Esophagus squamous epithelium (tissue), 5 donors: ENCODE measurements around the gene CRABP2. TPM values are rescaled to one million over a fixed set of nuclear protein-coding genes. Genes with fewer than 3 reads are reported as not detected.

Source experiments
- DNase-seq: peaks from one replicate; lab custom pipeline; 2025; lab: John Stamatoyannopoulos, UW
- H3K27ac ChIP-seq, 4 donors: fragments of 200-600 bp; sonication (generic); one replicate each; pipeline ENCODE4 v1.5.1; 2016 to 2019; ENCODE audit warnings: mild to moderate bottlenecking in 1 of 4
- H3K27me3 ChIP-seq, 4 donors: fragments of 200-600 bp; sonication (generic); 1 replicate in 3 of 4; 2 replicates in 1 of 4; pipeline versions ENCODE4 v1.5.1 to v1.6.0; 2017 to 2021; ENCODE audit warnings: antibody characterized with exemption in 1 of 4
- H3K36me3 ChIP-seq, 3 donors: fragments of 200-600 bp; sonication (generic); one replicate each; pipeline ENCODE4 v1.5.1; 2016 to 2019
- H3K4me1 ChIP-seq, 3 donors: fragments of 200-600 bp; sonication (generic); one replicate each; pipeline ENCODE4 v1.5.1; 2017 to 2019
- H3K4me3 ChIP-seq, 4 donors: fragments of 200-600 bp; sonication (generic); 1 replicate in 3 of 4; 2 replicates in 1 of 4; pipeline ENCODE4 v1.5.1; 2016 to 2019; ENCODE audit warnings: mild to moderate bottlenecking in 2 of 4, moderate library complexity in 1 of 4
- H3K9me3 ChIP-seq, 3 donors: fragments of 200-600 bp; sonication (generic); one replicate each; pipeline ENCODE4 v1.5.1; 2016 to 2019
- CTCF ChIP-seq, 6 experiments: fragments of 450-650 bp in 4 of 6; fragments of 200-600 bp in 2 of 6; sonication (generic) in 2 of 6; IDR thresholded peaks; one replicate each; pipeline ENCODE4 v1.5.1; 2016 to 2019; ENCODE audit warnings: antibody characterized with exemption in 6 of 6, mild to moderate bottlenecking in 4 of 6, moderate library complexity in 4 of 6
- POLR2A ChIP-seq, 4 donors: fragments of 450-650 bp; IDR thresholded peaks; one replicate each; pipeline ENCODE4 v1.6.1; 2017; ENCODE audit warnings: antibody characterized with exemption in 4 of 4, mild to moderate bottlenecking in 4 of 4, moderate library complexity in 3 of 4
- WGBS, 2 donors: methylation state at CpG; one replicate each; pipeline ENCODE4 v1.1.5; 2018; 5-methylcytosine and 5-hydroxymethylcytosine counted together
- intact Hi-C: fragments of 100-400 bp; cut with DNase I; formaldehyde crosslinking; loops from one replicate; pipeline ENCODE4 v1.15.0; 2022
- total RNA-seq, 4 donors: library from RNA; depleted of rRNA; stranded (reverse); fragments of >200 nt; gene quantifications; one replicate each; pipeline ENCODE4 v1.1.0, GENCODE V29; 2016
- donor health status: DM: yes; HTN: yes; CAD: no.

Gene CRABP2
- total RNA-seq, 4 donors from 2014 or later = 149 to 916 (median 441) TPM

GRCh38 chr1:156658945-156659574, 46.3 kb downstream of the CRABP2 start:
- WGBS, 2 donors = 40 to 59% methylated on average over 2 to 4 of the region's 10 CpGs
- no peaks in the 10 kb centered on the region for H3K9me3 ChIP-seq
- no peak overlapping the region for H3K4me3 ChIP-seq
- peak overlapping the region in 3 of 4 donors; percentile 75 to 92 (median 86) for H3K27ac ChIP-seq
- H3K4me1 ChIP-seq = peaks cover 43 to 73% (median 58%) of the 10 kb centered on the region in 3 donors
- TF ChIP-seq POLR2A (IDR thresholded peaks at IDR 0.05) = no peak
- TF ChIP-seq CTCF (IDR thresholded peaks at IDR 0.05) = no peak
- intact Hi-C loops = no loop called here
- peaks cover 0 to 40% (median 0%) of the 10 kb centered on the region in 4 donors for H3K27me3 ChIP-seq
- H3K36me3 ChIP-seq = no peaks in the 10 kb centered on the region
- no peak for DNase-seq

GRCh38 chr1:156658496-156658895, 46.9 kb downstream of the CRABP2 start:
- 97 to 100% methylated on average over 4 of the region's 14 CpGs for WGBS, 2 donors
- no peak overlapping the region for H3K27ac ChIP-seq
- no peaks in the 10 kb centered on the region for H3K9me3 ChIP-seq
- intact Hi-C loops = no loop called here
- peaks cover 0 to 46% (median 0%) of the 10 kb centered on the region in 4 donors for H3K27me3 ChIP-seq
- no peak for DNase-seq
- H3K36me3 ChIP-seq = no peaks in the 10 kb centered on the region
- TF ChIP-seq POLR2A (IDR thresholded peaks at IDR 0.05) = no peak
- TF ChIP-seq CTCF (IDR thresholded peaks at IDR 0.05) = no peak
- no peak overlapping the region for H3K4me3 ChIP-seq
- peaks cover 43 to 67% (median 56%) of the 10 kb centered on the region in 3 donors for H3K4me1 ChIP-seq

GRCh38 chr1:156657741-156658319, 47.6 kb downstream of the CRABP2 start:
- Histone ChIP-seq H3K4me1 (peaks cover 43 to 61% (median 50%) of the 10 kb centered on the region in 3 donors), H3K27me3 (peaks cover 0 to 53% (median 0%) of the 10 kb centered on the region in 4 donors), H3K36me3 (no peaks in the 10 kb centered on the region), H3K9me3 (no peaks in the 10 kb centered on the region), H3K4me3 (peak overlapping the region in 2 of 4 donors; percentile 33 to 59), H3K27ac (no peak overlapping the region)
- intact Hi-C loops = loop anchor here (2.0 kb wide), 1 partner anchor 31 kb away; no protein-coding TSS in a partner anchor
- WGBS, 2 donors = 2 to 11% methylated on average over 11 to 14 of the region's 15 CpGs
- no peak for TF ChIP-seq POLR2A (IDR thresholded peaks at IDR 0.05)
- no peak for TF ChIP-seq CTCF (IDR thresholded peaks at IDR 0.05)
- DNase-seq = no peak

GRCh38 chr1:156656806-156657740, 48.3 kb downstream of the CRABP2 start:
- H3K27ac ChIP-seq = no peak overlapping the region
- peaks cover 41 to 53% (median 42%) of the 10 kb centered on the region in 3 donors for H3K4me1 ChIP-seq
- TF ChIP-seq CTCF (IDR thresholded peaks at IDR 0.05) (peak; percentile 86 to 95 (median 92)), POLR2A (IDR thresholded peaks at IDR 0.05) (no peak)
- intact Hi-C loops = loop anchor here (2.0 kb wide), 1 partner anchor 30 kb away; no protein-coding TSS in a partner anchor
- H3K36me3 ChIP-seq = no peaks in the 10 kb centered on the region
- H3K9me3 ChIP-seq = no peaks in the 10 kb centered on the region
- peak overlapping the region; percentile 5 to 59 (median 24) for H3K4me3 ChIP-seq
- H3K27me3 ChIP-seq = peaks cover 0 to 60% (median 0%) of the 10 kb centered on the region in 4 donors
- WGBS, 2 donors = 1 to 2% methylated on average over 39 to 44 of the region's 54 CpGs
- DNase-seq = no peak
